Choroid plexus epithelial cell (primary cell): Measurements from ENCODE around the gene IFT27.
A peak's percentile ranks its signal among the peaks of the same experiment; 100 is the strongest.

ENCODE experiments used
- DNase-seq: peaks from one replicate; pipeline ENCODE4 v3.0.0-alpha.2; 2010; ENCODE audit warnings: low read depth
- H3K4me3 ChIP-seq: 2 replicates; pipeline ENCODE4 v1.5.1; 2011; ENCODE audit warnings: low read depth, mild to moderate bottlenecking, control low read depth, low read length, moderate library complexity
- CTCF ChIP-seq: conservative IDR thresholded peaks from 2 replicates; pipeline ENCODE4 v1.5.1; 2011; ENCODE audit warnings: low read depth, mild to moderate bottlenecking, control low read depth, inconsistent platforms, low read length, moderate library complexity

The IFT27 gene

GRCh38 chr22:36739185-36739584 lies 36.7 kb downstream of the IFT27 start:
- no peak overlapping the region for H3K4me3 ChIP-seq
- no peak for TF ChIP-seq CTCF
- no peak for DNase-seq

- DNase-seq: no peak
- TF ChIP-seq CTCF: no peak
- H3K4me3 ChIP-seq: no peak overlapping the region
Measured at GRCh38 chr22:36738416-36739020, 37.4 kb downstream of the IFT27 start.

- TF ChIP-seq CTCF: no peak
Measured at GRCh38 chr22:36737776-36738175, 38.1 kb downstream of the IFT27 start.

GRCh38 chr22:36736701-36737320 lies 39.1 kb downstream of the IFT27 start:
- DNase-seq: no peak
- no peak overlapping the region for H3K4me3 ChIP-seq
- TF ChIP-seq CTCF: no peak

More at GRCh38 chr22:36737776-36738175, 38.1 kb downstream of the IFT27 start:
- DNase-seq: no peak
- no peak overlapping the region for H3K4me3 ChIP-seq

DNA sequence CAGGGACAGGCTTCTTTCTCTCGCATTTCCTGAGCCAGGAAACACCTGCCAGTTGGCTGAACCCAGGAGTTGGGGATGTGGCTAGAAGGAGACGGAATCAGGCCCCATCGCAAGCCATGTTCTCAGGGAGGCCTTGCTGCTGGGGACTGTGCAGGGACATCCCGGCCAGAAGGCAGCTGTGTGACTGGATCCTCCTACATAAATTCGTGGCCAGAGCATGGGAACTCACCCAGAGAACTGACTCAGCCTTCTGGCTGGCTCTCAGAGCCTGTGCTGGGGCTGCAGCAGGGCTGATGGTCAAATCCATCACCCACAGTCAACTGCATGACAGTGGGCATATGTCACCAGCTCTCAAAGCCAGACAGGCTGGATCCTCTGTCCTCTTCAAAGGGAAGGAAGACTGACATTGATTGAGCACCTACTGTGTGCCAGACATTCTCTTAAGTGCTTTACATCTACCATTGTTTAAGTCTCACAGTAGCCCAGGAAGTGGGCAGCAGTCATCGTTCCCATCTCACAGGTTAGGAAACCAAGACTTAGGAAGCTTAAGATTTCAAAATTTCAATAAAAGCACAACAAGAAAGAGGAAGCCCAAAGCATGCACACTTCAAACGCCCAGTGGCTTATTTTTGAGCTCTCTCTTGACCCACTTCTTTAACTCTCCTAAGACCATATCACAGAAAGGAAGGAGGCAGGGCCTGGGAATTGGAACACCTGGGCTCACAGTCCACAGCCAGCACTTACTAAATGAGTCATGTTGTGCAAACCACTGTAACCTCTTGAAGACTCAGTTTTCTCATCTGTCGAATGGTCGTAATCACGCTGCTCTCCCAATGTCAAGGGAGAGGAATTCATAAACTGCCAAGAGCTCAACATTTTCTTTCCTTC lies 41.5 kb downstream of the IFT27 start:
- DNase-seq: peak; percentile 12
- no peak for TF ChIP-seq CTCF

DNA sequence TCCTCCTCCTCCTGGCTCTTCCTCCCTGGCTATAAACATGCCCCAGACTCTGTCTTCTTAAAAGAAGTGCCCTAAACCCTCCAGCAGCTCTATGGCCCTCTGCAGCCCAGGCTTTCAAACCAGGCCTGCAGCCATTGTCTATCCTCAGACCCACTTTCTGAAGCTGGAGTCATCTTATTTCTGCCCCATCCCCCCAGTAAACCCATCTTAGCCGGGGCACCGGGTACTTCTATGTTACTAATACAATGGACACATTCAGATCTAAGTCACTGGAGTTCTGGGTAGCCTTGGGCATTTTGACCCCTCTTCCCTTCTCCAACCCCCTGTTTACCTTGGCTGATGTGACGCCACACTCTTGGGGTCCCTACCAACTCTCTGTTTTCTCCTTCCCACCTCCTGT lies 42.6 kb downstream of the IFT27 start:
- no peak overlapping the region for H3K4me3 ChIP-seq
- no peak for DNase-seq
- TF ChIP-seq CTCF: no peak

More for the DNA sequence above, 41.5 kb downstream of the IFT27 start:
- H3K4me3 ChIP-seq: no peak overlapping the region
